Measurements from ENCODE around the gene DXO.
A peak's percentile ranks its signal among the peaks of the same experiment; 100 is the strongest.
"Not testable (repeated sequence)": the region's sequence is repeated elsewhere in the genome, so short reads cannot be mapped to it uniquely, and the experiment has no call there.

The DXO gene

DNA sequence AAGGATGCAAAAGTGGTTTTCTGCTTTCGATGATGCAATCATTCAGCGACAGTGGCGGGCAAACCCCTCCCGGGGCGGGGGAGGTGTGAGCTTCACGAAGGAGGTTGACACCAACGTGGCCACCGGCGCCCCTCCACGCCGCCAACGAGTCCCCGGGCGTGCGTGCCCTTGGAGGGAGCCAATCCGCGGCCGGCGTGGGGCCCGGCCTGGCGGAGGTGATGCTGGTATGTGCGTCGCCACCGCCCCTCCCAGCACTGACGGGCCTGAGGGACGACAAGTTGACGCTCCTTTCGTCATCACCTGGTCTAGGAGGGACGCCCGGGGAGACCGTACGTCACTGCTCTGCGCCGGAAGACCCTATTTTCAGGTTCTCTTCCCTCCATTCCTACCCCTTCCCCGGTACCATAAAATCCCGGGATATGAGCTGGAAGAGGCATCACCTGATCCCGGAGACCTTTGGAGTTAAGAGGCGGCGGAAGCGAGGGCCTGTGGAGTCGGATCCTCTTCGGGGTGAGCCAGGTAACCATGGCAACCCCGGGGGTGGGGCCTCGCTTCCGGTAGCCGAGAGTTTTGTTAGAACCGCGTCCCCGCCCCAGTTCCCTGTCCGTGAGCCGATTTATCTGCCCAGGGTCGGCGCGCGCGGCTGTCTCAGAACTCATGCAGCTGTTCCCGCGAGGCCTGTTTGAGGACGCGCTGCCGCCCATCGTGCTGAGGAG lies at the start of gene DXO:
TSS of gene DXO (minus strand) at position 146 of the 716 bp plus-strand sequence. CDS start 463 bp downstream, outside the sequence.
- H3K4me1 ChIP-seq (ENCODE audit: insufficient read depth, low read length), result peaks cover 5% of the 10 kb centered on the region; the same call in 1 of the 2 replicates
- H3K9ac ChIP-seq (ENCODE audit: low read depth, low read length), result peak within 1 kb of the TSS; percentile 69
- H3K9me3 ChIP-seq (ENCODE audit: control insufficient read depth, insufficient read depth, low read length), result no peaks in the 10 kb centered on the region; the same call in 1 of the 2 replicates
- H3K36me3 ChIP-seq (ENCODE audit: insufficient read depth, low read length), result peaks cover 8% of the 10 kb centered on the region

GRCh38 chr6:32014547-32014946 lies 42.6 kb upstream of the DXO start, which contains the start of gene C4B:
C4B (plus strand) TSS chr6:32014795; CDS start chr6:32014846, 51 bp downstream.
- not testable (repeated sequence) for H3K36me3 ChIP-seq (ENCODE audit: insufficient read depth, low read length); H3K4me1 ChIP-seq (ENCODE audit: insufficient read depth, low read length); H3K9me3 ChIP-seq (ENCODE audit: control insufficient read depth, insufficient read depth, low read length); H3K9ac ChIP-seq (ENCODE audit: low read depth, low read length)

- H3K9me3 ChIP-seq (ENCODE audit: control insufficient read depth, insufficient read depth, low read length); H3K36me3 ChIP-seq (ENCODE audit: insufficient read depth, low read length): not testable (repeated sequence)
Observed at GRCh38 chr6:32013738-32014137, 41.8 kb upstream of the DXO start.

DNA sequence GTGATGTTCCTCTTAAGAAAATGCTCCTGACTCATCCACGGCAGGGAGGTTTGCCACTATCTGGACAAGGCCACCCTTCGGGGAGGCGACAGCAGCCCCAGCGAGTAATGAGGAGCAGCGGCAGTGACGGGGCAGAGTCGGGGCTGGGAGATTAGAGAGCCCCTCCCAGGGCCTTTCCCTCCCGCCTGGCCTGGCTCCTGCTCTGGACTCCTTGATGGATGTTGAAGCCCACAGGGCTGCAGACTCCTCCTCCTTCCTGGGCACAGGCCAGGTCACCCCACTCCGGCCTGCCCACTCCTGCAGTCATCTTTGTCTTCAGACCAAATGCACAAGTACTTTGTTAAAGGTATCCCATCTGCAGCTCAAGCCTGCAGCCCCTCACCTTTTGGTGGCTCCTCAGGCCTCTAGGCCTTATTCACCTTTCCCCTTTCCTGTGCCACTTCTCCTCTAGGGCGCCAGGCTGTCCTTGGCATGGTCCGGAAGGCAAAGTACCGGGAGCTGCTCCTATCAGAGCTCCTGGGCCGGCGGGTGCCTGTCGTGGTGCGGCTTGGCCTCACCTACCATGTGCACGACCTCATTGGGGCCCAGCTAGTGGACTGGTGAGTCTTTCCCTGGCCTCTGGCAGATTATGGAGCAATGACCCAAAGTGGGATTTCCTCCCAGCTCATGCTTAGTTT lies 41.1 kb upstream of the DXO start:
- not testable (repeated sequence) for H3K9ac ChIP-seq (ENCODE audit: low read depth, low read length); H3K4me1 ChIP-seq (ENCODE audit: insufficient read depth, low read length); H3K9me3 ChIP-seq (ENCODE audit: control insufficient read depth, insufficient read depth, low read length); H3K36me3 ChIP-seq (ENCODE audit: insufficient read depth, low read length)

More at GRCh38 chr6:32013738-32014137, 41.8 kb upstream of the DXO start:
- not testable (repeated sequence) for H3K4me1 ChIP-seq (ENCODE audit: insufficient read depth, low read length); H3K9ac ChIP-seq (ENCODE audit: low read depth, low read length)

DNA sequence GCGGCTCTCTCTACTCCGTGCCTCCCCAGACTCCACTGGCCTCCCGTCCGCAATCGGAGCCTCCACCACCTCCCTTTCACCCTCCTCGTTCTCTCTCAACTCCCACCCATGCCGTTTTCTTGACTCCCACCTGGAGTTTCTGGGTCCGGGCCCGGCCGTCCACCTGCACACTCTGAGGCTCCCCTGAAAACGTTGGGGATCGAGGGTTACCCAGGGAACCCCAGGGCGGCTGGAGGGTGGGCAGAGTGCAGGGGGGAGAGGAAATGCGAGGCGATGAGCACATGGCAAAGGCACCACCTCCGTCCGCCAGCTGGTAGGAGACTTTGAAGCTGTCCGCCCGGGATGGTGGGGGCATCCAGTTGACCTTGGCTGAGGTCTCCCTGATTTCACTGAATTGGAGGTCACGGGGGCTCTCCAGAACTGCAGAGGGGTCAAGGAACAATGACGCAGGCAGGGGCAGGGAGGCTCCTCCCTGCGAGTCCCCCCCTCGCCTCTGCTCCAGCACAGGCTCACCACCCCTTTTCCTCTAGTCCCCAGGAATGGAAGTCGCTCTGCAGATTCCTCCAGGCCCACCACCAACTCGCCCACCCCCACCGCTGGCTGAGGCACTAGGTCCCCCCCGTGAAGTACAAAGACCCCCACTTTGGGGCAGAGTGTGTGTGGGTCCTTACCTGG lies 39.1 kb upstream of the DXO start:
- not testable (repeated sequence) for H3K4me1 ChIP-seq (ENCODE audit: insufficient read depth, low read length); H3K9ac ChIP-seq (ENCODE audit: low read depth, low read length); H3K36me3 ChIP-seq (ENCODE audit: insufficient read depth, low read length); H3K9me3 ChIP-seq (ENCODE audit: control insufficient read depth, insufficient read depth, low read length)

DNA sequence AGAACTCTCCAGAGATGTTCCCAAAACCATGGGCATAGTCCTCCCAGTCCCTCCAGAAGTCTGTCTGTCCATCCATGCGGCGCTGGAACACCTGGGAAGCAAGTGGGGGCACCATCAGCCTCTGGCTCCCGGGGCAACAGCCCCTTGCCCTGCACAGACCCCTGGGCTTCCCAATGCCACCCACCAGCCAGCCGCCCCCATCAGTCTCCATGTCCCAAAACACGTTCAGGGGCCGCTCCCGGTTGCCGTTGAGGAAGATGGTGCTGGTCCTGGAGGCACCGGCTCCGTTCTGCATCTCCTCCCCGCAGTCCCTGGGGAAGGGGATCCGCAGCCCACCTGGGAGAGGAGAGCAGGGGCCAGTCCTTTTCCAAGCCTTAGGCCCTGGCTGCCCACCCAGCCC lies 37.6 kb upstream of the DXO start:
- not testable (repeated sequence) for H3K36me3 ChIP-seq (ENCODE audit: insufficient read depth, low read length); H3K9ac ChIP-seq (ENCODE audit: low read depth, low read length)

GRCh38 chr6:32008616-32009015 lies 36.7 kb upstream of the DXO start:
- H3K4me1 ChIP-seq (ENCODE audit: insufficient read depth, low read length); H3K36me3 ChIP-seq (ENCODE audit: insufficient read depth, low read length); H3K9ac ChIP-seq (ENCODE audit: low read depth, low read length); H3K9me3 ChIP-seq (ENCODE audit: control insufficient read depth, insufficient read depth, low read length): not testable (repeated sequence)

More for the DNA sequence above, 37.6 kb upstream of the DXO start:
- H3K4me1 ChIP-seq (ENCODE audit: insufficient read depth, low read length); H3K9me3 ChIP-seq (ENCODE audit: control insufficient read depth, insufficient read depth, low read length): not testable (repeated sequence)

- not testable (repeated sequence) for H3K36me3 ChIP-seq (ENCODE audit: insufficient read depth, low read length); H3K9me3 ChIP-seq (ENCODE audit: control insufficient read depth, insufficient read depth, low read length); H3K9ac ChIP-seq (ENCODE audit: low read depth, low read length); H3K4me1 ChIP-seq (ENCODE audit: insufficient read depth, low read length)
Observed at GRCh38 chr6:32008037-32008436, 36.1 kb upstream of the DXO start.

DNA sequence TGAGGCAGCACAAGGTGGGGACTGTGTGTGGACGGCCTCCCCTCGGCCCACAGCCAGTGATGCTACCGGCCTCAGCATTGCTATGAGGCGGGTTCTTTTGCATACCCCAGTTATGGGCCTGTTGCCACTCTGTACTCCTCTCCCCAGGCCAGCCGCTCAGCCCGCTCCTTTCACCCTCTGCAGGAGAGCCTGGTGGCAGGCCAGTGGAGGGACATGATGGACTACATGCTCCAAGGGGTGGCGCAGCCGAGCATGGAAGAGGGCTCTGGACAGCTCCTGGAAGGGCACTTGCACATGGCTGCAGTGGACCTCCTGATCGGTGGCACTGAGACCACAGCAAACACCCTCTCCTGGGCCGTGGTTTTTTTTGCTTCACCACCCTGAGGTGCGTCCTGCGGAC lies 35.1 kb upstream of the DXO start:
- not testable (repeated sequence) for H3K9ac ChIP-seq (ENCODE audit: low read depth, low read length); H3K9me3 ChIP-seq (ENCODE audit: control insufficient read depth, insufficient read depth, low read length); H3K36me3 ChIP-seq (ENCODE audit: insufficient read depth, low read length); H3K4me1 ChIP-seq (ENCODE audit: insufficient read depth, low read length)

DNA sequence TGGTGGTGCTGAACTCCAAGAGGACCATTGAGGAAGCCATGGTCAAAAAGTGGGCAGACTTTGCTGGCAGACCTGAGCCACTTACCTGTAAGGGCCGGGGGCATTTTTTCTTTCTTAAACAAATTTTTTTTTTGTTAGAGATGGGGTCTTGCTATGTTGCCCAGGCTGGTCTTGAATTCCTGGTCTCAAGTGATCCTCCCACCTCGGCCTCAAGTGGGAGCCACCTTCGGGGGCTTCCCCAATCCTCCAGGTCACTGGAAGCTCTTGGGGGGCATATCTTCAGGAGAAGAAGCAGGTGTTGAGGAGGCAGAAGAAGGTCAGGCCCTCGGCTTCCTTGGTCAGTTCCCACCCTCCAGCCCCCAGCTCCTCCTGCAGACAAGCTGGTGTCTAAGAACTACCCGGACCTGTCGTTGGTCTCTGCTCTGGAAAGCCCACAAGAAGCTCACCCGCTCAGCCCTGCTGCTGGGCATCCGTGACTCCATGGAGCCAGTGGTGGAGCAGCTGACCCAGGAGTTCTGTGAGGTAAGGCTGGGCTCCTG lies 34.1 kb upstream of the DXO start:
- not testable (repeated sequence) for H3K9me3 ChIP-seq (ENCODE audit: control insufficient read depth, insufficient read depth, low read length)

DNA sequence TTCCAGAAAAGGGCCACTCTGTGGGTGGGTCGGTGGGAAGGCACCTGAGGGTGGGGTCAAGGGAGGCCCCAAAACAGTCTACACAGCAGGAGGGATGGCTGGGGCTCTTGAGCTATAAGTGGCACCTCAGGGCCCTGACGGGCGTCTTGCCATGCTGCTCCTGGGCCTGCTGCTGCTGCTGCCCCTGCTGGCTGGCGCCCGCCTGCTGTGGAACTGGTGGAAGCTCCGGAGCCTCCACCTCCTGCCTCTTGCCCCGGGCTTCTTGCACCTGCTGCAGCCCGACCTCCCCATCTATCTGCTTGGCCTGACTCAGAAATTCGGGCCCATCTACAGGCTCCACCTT lies 33.6 kb upstream of the DXO start:
- not testable (repeated sequence) for H3K4me1 ChIP-seq (ENCODE audit: insufficient read depth, low read length); H3K9ac ChIP-seq (ENCODE audit: low read depth, low read length); H3K9me3 ChIP-seq (ENCODE audit: control insufficient read depth, insufficient read depth, low read length); H3K36me3 ChIP-seq (ENCODE audit: insufficient read depth, low read length)

More for the DNA sequence above, 34.1 kb upstream of the DXO start:
- H3K9ac ChIP-seq (ENCODE audit: low read depth, low read length); H3K4me1 ChIP-seq (ENCODE audit: insufficient read depth, low read length); H3K36me3 ChIP-seq (ENCODE audit: insufficient read depth, low read length): not testable (repeated sequence)

DNA sequence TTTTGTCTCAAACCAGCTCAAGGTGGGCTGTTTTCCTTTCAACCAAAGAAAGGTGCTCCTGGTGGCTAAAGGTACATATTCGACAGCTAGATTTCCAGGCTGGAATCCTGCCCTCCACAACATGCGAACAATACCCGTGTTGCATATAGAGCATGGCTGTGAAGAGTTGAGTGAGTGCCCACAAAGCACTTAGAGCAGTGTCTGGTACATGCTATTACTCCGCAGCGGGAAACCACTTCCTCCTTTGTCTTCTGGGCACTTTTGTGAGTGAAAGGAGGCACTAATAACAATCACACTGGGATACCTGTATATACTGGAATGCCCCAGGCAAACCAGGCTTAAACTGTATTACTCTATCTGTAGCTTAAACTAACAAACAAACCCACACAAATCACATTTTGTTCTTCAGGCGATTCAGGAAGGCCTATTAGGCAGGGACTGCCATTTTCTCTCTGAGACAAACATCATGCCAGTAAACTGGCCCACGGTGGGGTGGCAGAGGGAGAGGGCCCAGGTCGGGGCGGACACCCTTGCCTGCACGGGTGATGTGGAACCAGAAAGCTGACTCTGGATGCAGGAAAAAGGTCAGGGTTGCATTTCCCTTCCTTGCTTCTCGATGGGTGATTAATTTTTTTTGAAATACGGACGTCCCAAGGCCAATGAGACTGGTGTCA lies 33.1 kb upstream of the DXO start:
- H3K9me3 ChIP-seq (ENCODE audit: control insufficient read depth, insufficient read depth, low read length); H3K9ac ChIP-seq (ENCODE audit: low read depth, low read length); H3K4me1 ChIP-seq (ENCODE audit: insufficient read depth, low read length); H3K36me3 ChIP-seq (ENCODE audit: insufficient read depth, low read length): not testable (repeated sequence)

DNA sequence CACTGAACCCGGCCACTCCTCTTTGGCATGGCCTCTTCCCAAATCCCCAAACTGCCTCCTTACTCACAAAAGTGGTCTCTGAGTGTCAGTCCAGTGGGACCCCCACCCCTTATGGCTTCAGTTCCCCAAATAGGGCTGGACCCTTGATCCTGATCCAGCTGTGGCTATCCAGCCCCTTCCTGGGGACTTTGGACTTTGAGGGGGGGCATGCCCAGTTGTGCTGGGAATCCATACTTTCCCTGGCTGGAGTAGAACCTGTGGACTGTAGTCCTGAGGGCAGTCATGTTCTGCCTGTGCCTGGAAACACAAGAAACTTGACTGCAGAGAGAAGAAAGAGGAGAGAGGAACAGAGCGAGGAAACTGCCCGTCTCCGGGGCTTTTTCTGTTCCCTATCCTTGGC lies 32.5 kb upstream of the DXO start:
- H3K4me1 ChIP-seq (ENCODE audit: insufficient read depth, low read length); H3K9ac ChIP-seq (ENCODE audit: low read depth, low read length); H3K36me3 ChIP-seq (ENCODE audit: insufficient read depth, low read length); H3K9me3 ChIP-seq (ENCODE audit: control insufficient read depth, insufficient read depth, low read length): not testable (repeated sequence)

- H3K36me3 ChIP-seq (ENCODE audit: insufficient read depth, low read length); H3K9me3 ChIP-seq (ENCODE audit: control insufficient read depth, insufficient read depth, low read length); H3K4me1 ChIP-seq (ENCODE audit: insufficient read depth, low read length); H3K9ac ChIP-seq (ENCODE audit: low read depth, low read length): not testable (repeated sequence)
Observed at GRCh38 chr6:32003301-32003700, 31.4 kb upstream of the DXO start.
